Tibial nerve (tissue), 3 donors: ENCODE results near the gene CAMK1D.

Source experiments
- POLR2A ChIP-seq, 2 donors: fragments of 450-650 bp; IDR thresholded peaks; one replicate each; pipeline ENCODE4 v1.6.1; 2017; ENCODE audit warnings: antibody characterized with exemption in 2 of 2, mild to moderate bottlenecking in 2 of 2, moderate library complexity in 2 of 2
- TF ChIP-seq, protein P1 (sequence below), 5 experiments: fragments of 200-600 bp in 3 of 5; fragments of 450-650 bp in 2 of 5; sonication (generic) in 3 of 5; IDR thresholded peaks; one replicate each; pipeline ENCODE4 v1.5.1; 2016 to 2019; ENCODE audit warnings: antibody characterized with exemption in 5 of 5, mild to moderate bottlenecking in 3 of 5, moderate library complexity in 2 of 5

DNA sequence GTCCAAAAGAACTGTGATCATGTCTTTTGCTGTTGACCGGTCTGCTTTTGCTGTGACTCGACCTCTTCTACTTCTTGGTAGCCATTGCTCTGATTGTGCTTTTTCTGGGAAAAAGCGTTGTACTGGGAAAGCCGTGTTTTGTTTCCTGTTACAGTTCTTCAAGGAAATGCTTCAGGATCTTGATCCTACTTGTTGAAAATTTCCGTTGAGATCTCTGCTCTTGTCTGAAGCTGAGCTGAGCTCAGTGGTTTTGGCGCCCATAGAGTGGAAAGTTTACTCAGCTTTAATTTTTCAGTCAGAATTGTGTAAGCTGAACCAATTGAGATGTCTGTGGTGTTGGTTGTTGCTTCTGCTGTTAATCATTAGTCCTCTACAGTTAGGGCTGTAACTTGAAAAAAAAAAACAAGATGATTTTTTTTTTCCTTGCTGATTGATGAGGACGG lies 349.9 kb downstream of the CAMK1D start:
- TF ChIP-seq, protein P1, sequence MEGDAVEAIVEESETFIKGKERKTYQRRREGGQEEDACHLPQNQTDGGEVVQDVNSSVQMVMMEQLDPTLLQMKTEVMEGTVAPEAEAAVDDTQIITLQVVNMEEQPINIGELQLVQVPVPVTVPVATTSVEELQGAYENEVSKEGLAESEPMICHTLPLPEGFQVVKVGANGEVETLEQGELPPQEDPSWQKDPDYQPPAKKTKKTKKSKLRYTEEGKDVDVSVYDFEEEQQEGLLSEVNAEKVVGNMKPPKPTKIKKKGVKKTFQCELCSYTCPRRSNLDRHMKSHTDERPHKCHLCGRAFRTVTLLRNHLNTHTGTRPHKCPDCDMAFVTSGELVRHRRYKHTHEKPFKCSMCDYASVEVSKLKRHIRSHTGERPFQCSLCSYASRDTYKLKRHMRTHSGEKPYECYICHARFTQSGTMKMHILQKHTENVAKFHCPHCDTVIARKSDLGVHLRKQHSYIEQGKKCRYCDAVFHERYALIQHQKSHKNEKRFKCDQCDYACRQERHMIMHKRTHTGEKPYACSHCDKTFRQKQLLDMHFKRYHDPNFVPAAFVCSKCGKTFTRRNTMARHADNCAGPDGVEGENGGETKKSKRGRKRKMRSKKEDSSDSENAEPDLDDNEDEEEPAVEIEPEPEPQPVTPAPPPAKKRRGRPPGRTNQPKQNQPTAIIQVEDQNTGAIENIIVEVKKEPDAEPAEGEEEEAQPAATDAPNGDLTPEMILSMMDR (IDR thresholded peaks at IDR 0.05) = no peak
- TF ChIP-seq POLR2A (IDR thresholded peaks at IDR 0.05) = no peak
